GM18909 (cell line): Measurements from ENCODE around the gene PIM1.
"Not testable (repeated sequence)": the region's sequence is repeated elsewhere in the genome, so short reads cannot be mapped to it uniquely, and the experiment has no call there.

Experiments used
- ATAC-seq: cut with Tn5 transposase; IDR thresholded peaks from one replicate; pipeline ENCODE4 v1.9.1; 2021; ENCODE audit warnings: mild to moderate bottlenecking; ENCODE audit not compliant: unreplicated experiment, poor library complexity

The PIM1 gene

GRCh38 chr6:37169496-37170272 is at the start of gene PIM1:
Gene PIM1, plus strand, starts transcription at chr6:37170152. Its CDS starts 424 bp downstream, at chr6:37170576.
- peak; percentile 73 for ATAC-seq

GRCh38 chr6:37121556-37121955 is 48.4 kb upstream of the PIM1 start:
- ATAC-seq: no peak

GRCh38 chr6:37122861-37123260 is 47.1 kb upstream of the PIM1 start:
- no peak for ATAC-seq

GRCh38 chr6:37123957-37124729 is 45.8 kb upstream of the PIM1 start:
- ATAC-seq: no peak

GRCh38 chr6:37125774-37126492 is 44.0 kb upstream of the PIM1 start:
- no peak for ATAC-seq

GRCh38 chr6:37126493-37126958 is 43.4 kb upstream of the PIM1 start:
- no peak for ATAC-seq

GRCh38 chr6:37126961-37127616 is 42.9 kb upstream of the PIM1 start:
- ATAC-seq: no peak

- ATAC-seq: no peak
Measured at GRCh38 chr6:37127961-37128862, 41.7 kb upstream of the PIM1 start.

- ATAC-seq: not testable (repeated sequence)
Measured at GRCh38 chr6:37128863-37129443, 41.0 kb upstream of the PIM1 start.

GRCh38 chr6:37129566-37129965 is 40.4 kb upstream of the PIM1 start:
- no peak for ATAC-seq

GRCh38 chr6:37130704-37131103 is 39.2 kb upstream of the PIM1 start:
- ATAC-seq: no peak

- ATAC-seq: no peak
Measured at GRCh38 chr6:37131104-37131959, 38.6 kb upstream of the PIM1 start.

- no peak for ATAC-seq
Measured at GRCh38 chr6:37131960-37132253, 38.0 kb upstream of the PIM1 start.

GRCh38 chr6:37134036-37134395 is 35.9 kb upstream of the PIM1 start:
- no peak for ATAC-seq

- ATAC-seq: no peak
Measured at GRCh38 chr6:37134396-37135191, 35.4 kb upstream of the PIM1 start.

- no peak for ATAC-seq
Measured at GRCh38 chr6:37135835-37136694, 33.9 kb upstream of the PIM1 start.

GRCh38 chr6:37136821-37137200 is 33.1 kb upstream of the PIM1 start:
- no peak for ATAC-seq
